Skeletal muscle satellite cell (primary cell): Measurements from ENCODE around the gene CPSF3.

ENCODE experiments used
- H3K27me3 ChIP-seq: 2 replicates; pipeline ENCODE4 v1.7.0; 2013; ENCODE audit warnings: low read length; ENCODE audit not compliant: control insufficient read depth, insufficient read depth
- H3K36me3 ChIP-seq: 2 replicates; pipeline ENCODE4 v1.7.0; 2013; ENCODE audit warnings: mild to moderate bottlenecking, control low read depth, low read length; ENCODE audit not compliant: insufficient read depth
- H3K4me1 ChIP-seq: 2 replicates; pipeline ENCODE4 v1.7.0; 2013; ENCODE audit warnings: low read length; ENCODE audit not compliant: control insufficient read depth, insufficient read depth
- H3K4me2 ChIP-seq: 2 replicates; pipeline ENCODE4 v1.7.0; 2013; ENCODE audit warnings: mild to moderate bottlenecking, low read length
- H3K4me3 ChIP-seq: 2 replicates; pipeline ENCODE4 v1.7.0; 2013; ENCODE audit warnings: low read length
- H3K9ac ChIP-seq: 2 replicates; pipeline ENCODE4 v1.7.0; 2013; ENCODE audit warnings: mild to moderate bottlenecking, low read depth, low read length, moderate library complexity
- H3K9me3 ChIP-seq: replicated peaks from 2 replicates; pipeline ENCODE4 v1.7.0; 2013; ENCODE audit warnings: mild to moderate bottlenecking, control low read depth, low read length

Gene CPSF3

GRCh38 chr2:9398881-9399780 is 24.3 kb upstream of the CPSF3 start:
- peaks cover 74% of the 10 kb centered on the region for H3K36me3 ChIP-seq
- H3K4me1 ChIP-seq: peaks cover 4% of the 10 kb centered on the region
- H3K27me3 ChIP-seq: no peaks in the 10 kb centered on the region
- no peak overlapping the region for H3K4me3 ChIP-seq
- no peaks in the 10 kb centered on the region for H3K9me3 ChIP-seq
- H3K4me2 ChIP-seq: no peak overlapping the region
- no peak overlapping the region for H3K9ac ChIP-seq

- Histone ChIP-seq H3K4me3 (no peak overlapping the region), H3K4me1 (peaks cover 4% of the 10 kb centered on the region), H3K4me2 (no peak overlapping the region), H3K36me3 (peaks cover 79% of the 10 kb centered on the region), H3K27me3 (no peaks in the 10 kb centered on the region), H3K9ac (no peak overlapping the region), H3K9me3 (no peaks in the 10 kb centered on the region)
Measured at GRCh38 chr2:9400268-9401058, 23.0 kb upstream of the CPSF3 start.

GRCh38 chr2:9401059-9401547 is 22.4 kb upstream of the CPSF3 start:
- no peak overlapping the region for H3K4me2 ChIP-seq
- H3K36me3 ChIP-seq: peaks cover 78% of the 10 kb centered on the region
- no peaks in the 10 kb centered on the region for H3K27me3 ChIP-seq
- no peak overlapping the region for H3K9ac ChIP-seq
- no peak overlapping the region for H3K4me3 ChIP-seq
- no peaks in the 10 kb centered on the region for H3K9me3 ChIP-seq
- H3K4me1 ChIP-seq: peaks cover 4% of the 10 kb centered on the region

- Histone ChIP-seq H3K9me3 (no peaks in the 10 kb centered on the region), H3K27me3 (no peaks in the 10 kb centered on the region), H3K9ac (no peak overlapping the region), H3K4me3 (no peak overlapping the region), H3K4me2 (no peak overlapping the region), H3K36me3 (peaks cover 78% of the 10 kb centered on the region), H3K4me1 (peaks cover 4% of the 10 kb centered on the region)
Measured at GRCh38 chr2:9401646-9402371, 21.6 kb upstream of the CPSF3 start.

GRCh38 chr2:9403924-9404323 is 19.5 kb upstream of the CPSF3 start:
- H3K36me3 ChIP-seq: peaks cover 87% of the 10 kb centered on the region

GRCh38 chr2:9404451-9404850 is 19.0 kb upstream of the CPSF3 start:
- Histone ChIP-seq H3K36me3 (peaks cover 81% of the 10 kb centered on the region), H3K4me1 (peaks cover 4% of the 10 kb centered on the region), H3K4me3 (no peak overlapping the region), H3K4me2 (no peak overlapping the region), H3K27me3 (no peaks in the 10 kb centered on the region), H3K9ac (no peak overlapping the region), H3K9me3 (no peaks in the 10 kb centered on the region)

More at GRCh38 chr2:9403924-9404323, 19.5 kb upstream of the CPSF3 start:
- Histone ChIP-seq H3K9ac (no peak overlapping the region), H3K4me3 (no peak overlapping the region), H3K4me2 (no peak overlapping the region), H3K9me3 (no peaks in the 10 kb centered on the region), H3K27me3 (no peaks in the 10 kb centered on the region), H3K4me1 (peaks cover 4% of the 10 kb centered on the region)

GRCh38 chr2:9405636-9406035 is 17.8 kb upstream of the CPSF3 start:
- Histone ChIP-seq H3K36me3 (peaks cover 78% of the 10 kb centered on the region), H3K9ac (no peak overlapping the region), H3K4me1 (peaks cover 4% of the 10 kb centered on the region), H3K27me3 (no peaks in the 10 kb centered on the region), H3K4me2 (no peak overlapping the region), H3K4me3 (no peak overlapping the region), H3K9me3 (no peaks in the 10 kb centered on the region)

- no peak overlapping the region for H3K9ac ChIP-seq
- no peak overlapping the region for H3K4me3 ChIP-seq
- no peaks in the 10 kb centered on the region for H3K9me3 ChIP-seq
- no peaks in the 10 kb centered on the region for H3K27me3 ChIP-seq
- H3K36me3 ChIP-seq: peaks cover 74% of the 10 kb centered on the region
- no peak overlapping the region for H3K4me2 ChIP-seq
- peaks cover 4% of the 10 kb centered on the region for H3K4me1 ChIP-seq
Measured at GRCh38 chr2:9406529-9407362, 16.7 kb upstream of the CPSF3 start.

GRCh38 chr2:9407363-9407811 is 16.1 kb upstream of the CPSF3 start:
- Histone ChIP-seq H3K9me3 (no peaks in the 10 kb centered on the region), H3K9ac (no peak overlapping the region), H3K4me2 (no peak overlapping the region), H3K4me3 (no peak overlapping the region), H3K27me3 (no peaks in the 10 kb centered on the region), H3K36me3 (peaks cover 71% of the 10 kb centered on the region), H3K4me1 (peaks cover 4% of the 10 kb centered on the region)

GRCh38 chr2:9408641-9409151 is 14.8 kb upstream of the CPSF3 start:
- Histone ChIP-seq H3K9ac (no peak overlapping the region), H3K27me3 (no peaks in the 10 kb centered on the region), H3K36me3 (peaks cover 65% of the 10 kb centered on the region), H3K9me3 (no peaks in the 10 kb centered on the region), H3K4me1 (peaks cover 2% of the 10 kb centered on the region), H3K4me3 (no peak overlapping the region), H3K4me2 (no peak overlapping the region)
